H1 (cell line): ENCODE data around the gene TSSC4. TPM values are rescaled to one million over a fixed set of nuclear protein-coding genes. Genes with fewer than 3 reads are reported as not detected.
A peak's percentile ranks its signal among the peaks of the same experiment; 100 is the strongest.

Experiments
- CTCF ChIA-PET: fragments of 300-600 bp; sonication (Branson Sonifier 250); formaldehyde crosslinking; loops from one replicate; lab custom pipeline; 2021; ENCODE audit not compliant: partially characterized antibody; lab: Charles Lee
- POLR2A ChIA-PET: fragments of 300-600 bp; sonication (Branson Sonifier 250); formaldehyde crosslinking; loops from one replicate; lab custom pipeline; 2021; ENCODE audit warnings: inconsistent platforms; ENCODE audit not compliant: partially characterized antibody; lab: Charles Lee
- DNase-seq, 2 experiments: peaks; one replicate each; pipeline versions ENCODE4 v3.0.0 to v3.0.0-alpha.2; 2010 to 2022; ENCODE audit warnings: low spot score in 2 of 2, low read depth in 1 of 2, mixed read lengths in 1 of 2
- FAIRE-seq: peaks from 2 replicates; lab custom pipeline; 2011; peaks lifted over from hg19 to GRCh38; lab: Jason Lieb, UNC
- H2AFZ ChIP-seq: 2 replicates; pipeline ENCODE4 v1.8.1; 2012; ENCODE audit warnings: low read length, inconsistent platforms
- H2AK5ac ChIP-seq: 2 replicates; pipeline ENCODE4 v1.6.1; 2013; ENCODE audit warnings: low read depth, low read length
- H2BK120ac ChIP-seq: replicated peaks from 2 replicates; pipeline ENCODE3; 2013; ENCODE audit warnings: low read depth, low read length, inconsistent platforms
- H2BK12ac ChIP-seq: 2 replicates; pipeline ENCODE4 v1.6.1; 2013; ENCODE audit warnings: low read depth, low read length
- H2BK15ac ChIP-seq: 2 replicates; pipeline ENCODE4 v1.6.1; 2013; ENCODE audit warnings: low read length
- H2BK20ac ChIP-seq: 2 replicates; pipeline ENCODE4 v1.6.1; 2013; ENCODE audit warnings: low read length
- H2BK5ac ChIP-seq: 2 replicates; pipeline ENCODE4 v1.6.1; 2013; ENCODE audit warnings: low read depth, low read length
- H3K14ac ChIP-seq: 2 replicates; pipeline ENCODE4 v1.6.1; 2013; ENCODE audit warnings: inconsistent platforms; ENCODE audit not compliant: insufficient read length
- H3K18ac ChIP-seq: 2 replicates; pipeline ENCODE4 v1.6.1; 2013; ENCODE audit warnings: low read length; ENCODE audit errors: extremely low read depth
- H3K23ac ChIP-seq: 2 replicates; pipeline ENCODE4 v1.6.1; 2013; ENCODE audit warnings: inconsistent platforms; ENCODE audit not compliant: insufficient read length
- H3K23me2 ChIP-seq: 2 replicates; pipeline ENCODE4 v1.6.1; 2013; ENCODE audit warnings: low read depth, low read length
- H3K27ac ChIP-seq: 2 replicates; pipeline ENCODE4 v1.6.1; 2011; ENCODE audit warnings: low read depth, low read length, inconsistent platforms
- H3K27me3 ChIP-seq, 4 experiments: replicated peaks in 1 of 4; 1 replicate in 1 of 4; 2 replicates in 3 of 4; pipeline versions ENCODE4 v1.6.1 to v1.8.1; 2011 to 2013; ENCODE audit warnings: low read length in 3 of 4, mild to moderate bottlenecking in 3 of 4, inconsistent platforms in 2 of 4, mixed read lengths in 2 of 4, moderate library complexity in 1 of 4; ENCODE audit not compliant: control insufficient read depth in 3 of 4, insufficient read depth in 3 of 4; ENCODE audit errors: extremely low read depth in 1 of 4
- H3K36me3 ChIP-seq, 4 experiments: 2 replicates each; pipeline versions ENCODE4 v1.6.1 to v1.8.1; 2011 to 2013; ENCODE audit warnings: mild to moderate bottlenecking in 4 of 4, low read length in 3 of 4, moderate library complexity in 2 of 4, control low read depth in 1 of 4, inconsistent platforms in 1 of 4; ENCODE audit not compliant: insufficient read depth in 4 of 4, control insufficient read depth in 2 of 4
- H3K4ac ChIP-seq: replicated peaks from 2 replicates; pipeline ENCODE3; 2013; ENCODE audit warnings: low read length, low read depth, mixed read lengths, inconsistent platforms; ENCODE audit not compliant: insufficient read length
- H3K4me1 ChIP-seq, 4 experiments: replicated peaks in 1 of 4; 1 replicate in 1 of 4; 2 replicates in 3 of 4; pipeline versions ENCODE4 v1.6.1 to v1.8.1; 2011 to 2013; ENCODE audit warnings: low read length in 3 of 4, inconsistent platforms in 2 of 4, mixed read lengths in 1 of 4; ENCODE audit not compliant: insufficient read depth in 4 of 4, control insufficient read depth in 3 of 4
- H3K4me2 ChIP-seq, 2 experiments: 2 replicates each; pipeline versions ENCODE4 v1.6.1 to v1.8.1; 2011 to 2013; ENCODE audit warnings: low read depth in 2 of 2, low read length in 2 of 2, control low read depth in 1 of 2, inconsistent platforms in 1 of 2, mild to moderate bottlenecking in 1 of 2; ENCODE audit not compliant: insufficient read depth in 1 of 2
- H3K4me3 ChIP-seq, 4 experiments: fragments of 200-600, 300-600 bp in 1 of 4; sonication (generic), shearing (Covaris generic), sonication (Bioruptor Twin) in 1 of 4; 2 replicates each; pipeline versions ENCODE4 v1.5.1 to v1.8.1; 2011 to 2016; ENCODE audit warnings: low read length in 4 of 4, low read depth in 3 of 4, control low read depth in 2 of 4, inconsistent platforms in 2 of 4, mild to moderate bottlenecking in 2 of 4, mixed read lengths in 1 of 4, moderate library complexity in 1 of 4; ENCODE audit not compliant: insufficient read depth in 2 of 4; ENCODE audit errors: extremely low read depth in 1 of 4
- H3K56ac ChIP-seq: replicated peaks from 2 replicates; pipeline ENCODE3; 2013; ENCODE audit warnings: low read depth, mild to moderate bottlenecking, mixed read lengths, low read length, inconsistent platforms; ENCODE audit not compliant: insufficient read length
- H3K79me1 ChIP-seq: 2 replicates; pipeline ENCODE4 v1.6.1; 2013; ENCODE audit warnings: low read depth, low read length, control low read depth
- H3K79me2 ChIP-seq, 2 experiments: 2 replicates each; pipeline versions ENCODE4 v1.6.1 to v1.8.1; 2012 to 2013; ENCODE audit warnings: low read length in 2 of 2, mild to moderate bottlenecking in 2 of 2, inconsistent platforms in 1 of 2; ENCODE audit not compliant: insufficient read depth in 2 of 2, control insufficient read depth in 1 of 2
- H3K9ac ChIP-seq, 4 experiments: replicated peaks in 1 of 4; 1 replicate in 1 of 4; 2 replicates in 3 of 4; pipeline versions ENCODE4 v1.6.1 to v1.8.1; 2011 to 2013; ENCODE audit warnings: low read depth in 3 of 4, low read length in 3 of 4, control low read depth in 2 of 4, mild to moderate bottlenecking in 2 of 4, moderate library complexity in 2 of 4, inconsistent platforms in 1 of 4; ENCODE audit errors: extremely low read depth in 1 of 4
- H3K9me3 ChIP-seq, 2 experiments: 2 replicates each; pipeline versions ENCODE4 v1.6.1 to v1.8.1; 2012 to 2013; ENCODE audit warnings: mild to moderate bottlenecking in 2 of 2, moderate library complexity in 2 of 2, control low read depth in 1 of 2, inconsistent platforms in 1 of 2, low read depth in 1 of 2, low read length in 1 of 2, mixed read lengths in 1 of 2; ENCODE audit not compliant: insufficient read depth in 2 of 2
- H4K20me1 ChIP-seq, 2 experiments: replicated peaks in 1 of 2; 2 replicates each; pipeline versions ENCODE3 to v1.8.1; 2011 to 2013; ENCODE audit warnings: inconsistent platforms in 2 of 2, low read length in 2 of 2, mild to moderate bottlenecking in 1 of 2; ENCODE audit not compliant: insufficient read depth in 2 of 2, control insufficient read depth in 1 of 2
- H4K5ac ChIP-seq: 2 replicates; pipeline ENCODE4 v1.6.1; 2013; ENCODE audit warnings: low read length, low read depth, mixed read lengths, inconsistent platforms; ENCODE audit not compliant: insufficient read length
- H4K8ac ChIP-seq: 2 replicates; pipeline ENCODE4 v1.8.0; 2013; ENCODE audit warnings: mild to moderate bottlenecking, moderate library complexity, low read length, inconsistent platforms; ENCODE audit not compliant: insufficient read depth; ENCODE audit errors: extremely low read depth
- H4K91ac ChIP-seq: replicated peaks from 2 replicates; pipeline ENCODE3; 2013; ENCODE audit warnings: low read length, mixed read lengths, inconsistent platforms; ENCODE audit not compliant: insufficient read length
- CREB1 ChIP-seq: IDR thresholded peaks from 2 replicates; pipeline ENCODE4 v1.6.1; 2012; ENCODE audit warnings: inconsistent platforms
- CTCF ChIP-seq, 3 experiments: IDR thresholded peaks; 1 replicate in 2 of 3; 2 replicates in 1 of 3; pipeline versions ENCODE4 v1.5.1 to v1.6.1; 2011; ENCODE audit warnings: low read length in 3 of 3, mild to moderate bottlenecking in 3 of 3, inconsistent platforms in 2 of 3, low read depth in 1 of 3, moderate library complexity in 1 of 3; ENCODE audit not compliant: insufficient read depth in 1 of 3; ENCODE audit errors: control extremely low read depth in 1 of 3
- EZH2 ChIP-seq: fragments of 200-600 bp; sonication (generic); IDR thresholded peaks from 2 replicates; pipeline ENCODE4 v1.7.1; 2012; ENCODE audit warnings: low read depth, mild to moderate bottlenecking, moderate library complexity, low read length, inconsistent platforms; ENCODE audit not compliant: severe bottlenecking
- KDM5A ChIP-seq: fragments of 200-600 bp; IDR thresholded peaks from 2 replicates; pipeline ENCODE4 v1.7.1; 2012; ENCODE audit warnings: mild to moderate bottlenecking, low read length, inconsistent platforms, mixed read lengths
- RFX5 ChIP-seq: IDR thresholded peaks from 2 replicates; pipeline ENCODE4 v1.6.1; 2011; ENCODE audit warnings: low read depth, low read length, improper control_type of control experiment, borderline replicate concordance
- SP1 ChIP-seq: IDR thresholded peaks from 2 replicates; pipeline ENCODE4 v1.6.1; 2011; ENCODE audit warnings: low read depth, low read length
- YY1 ChIP-seq: IDR thresholded peaks from 2 replicates; pipeline ENCODE4 v1.6.1; 2011; ENCODE audit warnings: low read depth, mild to moderate bottlenecking, low read length
- WGBS, 2 experiments: shearing (Covaris generic) in 1 of 2; methylation state at CpG; one replicate each; pipeline versions ENCODE4 v1.1.6 to v1.1.7; 2013 to 2015; ENCODE audit warnings: low lambda C conversion rate in 2 of 2, mixed read lengths in 2 of 2, inconsistent platforms in 1 of 2, low coverage in 1 of 2, missing lambda C conversion rate in 1 of 2; ENCODE audit not compliant: insufficient replicate concordance in 2 of 2, insufficient coverage in 1 of 2, insufficient read length in 1 of 2; ENCODE audit errors: extremely low coverage in 1 of 2, missing lambda C conversion rate in 1 of 2; 5-methylcytosine and 5-hydroxymethylcytosine counted together
- polyA plus RNA-seq, 7 experiments: library from polyadenylated mRNA; depleted of rRNA in 3 of 7; stranded (reverse) in 5 of 7; unstranded in 2 of 7; fragments of >200 nt in 5 of 7; fragments of 200-250 nt in 2 of 7; gene quantifications; 1 replicate in 5 of 7; 2 replicates in 1 of 7; 4 replicates in 1 of 7; pipeline versions ENCODE4 v1.2.1 to v1.2.3, GENCODE V29; 2011 to 2013; ENCODE audit warnings: missing spikeins in 2 of 7, mixed read lengths in 2 of 7
- total RNA-seq: library from RNA; stranded (reverse); fragmentation: NEBNext Ultra II Directional; extraction: Animal tissue kit (Norgen Biotek cat#: 25700); gene quantifications from 2 replicates; pipeline ENCODE4 v1.2.1, GENCODE V29; 2021

The TSSC4 gene
- total and polyA plus RNA-seq, 2 of the 8 experiments (the other 6 are each of a cell fraction or from before 2014, with no cell fraction given) = 34.0 to 39.3 TPM

DNA sequence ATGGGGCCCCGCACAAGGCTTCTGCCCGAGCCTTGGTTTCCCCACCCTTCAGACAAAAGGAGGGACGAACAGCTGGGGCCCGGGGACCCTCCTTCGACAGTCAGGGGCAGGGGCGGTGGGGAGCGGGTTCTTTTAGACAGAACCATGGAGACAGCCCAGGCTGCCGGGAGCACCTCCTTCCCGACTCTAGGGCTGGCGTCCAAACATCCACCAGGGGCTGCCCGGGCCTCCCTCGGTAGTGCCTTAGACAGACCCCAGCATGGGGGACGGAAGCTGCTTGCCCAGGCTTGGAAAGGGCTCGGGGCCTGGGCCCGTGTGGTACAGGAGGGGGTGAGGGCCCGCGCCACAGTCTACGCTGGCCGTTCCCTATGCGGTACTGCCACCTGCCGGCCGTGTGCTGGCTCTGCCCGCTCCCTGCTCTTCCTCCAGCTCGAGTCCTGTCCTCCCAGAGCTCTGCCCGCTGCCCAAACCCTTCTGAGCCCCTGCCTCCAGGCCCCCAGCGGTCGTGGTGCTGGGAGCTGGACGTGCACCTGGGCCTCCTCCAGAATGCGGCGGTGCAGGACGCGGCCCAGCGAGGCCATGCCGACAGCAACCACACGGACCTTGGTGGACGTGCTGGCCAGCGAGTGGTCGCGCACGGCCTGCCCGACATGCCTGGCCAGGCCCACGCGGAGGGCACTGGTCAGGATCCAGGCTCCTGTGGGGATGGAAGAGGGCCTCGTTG is 20.1 kb downstream of the TSSC4 start:
- H2BK15ac ChIP-seq = no peak overlapping the region
- H2BK20ac ChIP-seq = 0 out of 2 replicates have a peak overlapping the region, but pooled peaks have one; percentile 15
- no peak overlapping the region for H2BK120ac ChIP-seq
- H3K4me2 ChIP-seq = no peak overlapping the region
- 42% methylated on average over 34 of the region's 44 CpGs; no CpG with 5 or more reads in 1 of the 2 experiments for WGBS, 2 experiments
- H3K18ac ChIP-seq = no peak overlapping the region; the same call in 1 of the 2 replicates
- H4K20me1 ChIP-seq = no peaks in the 10 kb centered on the region
- no peak overlapping the region for H3K23ac ChIP-seq
- H4K8ac ChIP-seq = peak overlapping the region; percentile 93
- H3K9ac ChIP-seq = no peak overlapping the region
- H4K91ac ChIP-seq = peak overlapping the region; percentile 95
- no peaks in the 10 kb centered on the region for H3K23me2 ChIP-seq
- H2BK5ac ChIP-seq = peak overlapping the region; percentile 73; the same call in 1 of the 2 replicates
- ChIA-PET CTCF (interaction anchor here (0.6 to 11.5 kb wide), 55 partner anchors 9 to 792 kb away, joined by 3 to 359 read pairs (median 4); partner anchors contain the start of genes C11orf21, TSPAN32 and TSSC4), POLR2A (interaction anchor here (0.9 to 4.3 kb wide), 5 partner anchors 16 to 464 kb away, joined by 3 to 17 read pairs (median 10); partner anchors contain the start of genes CDKN1C and TSSC4)
- DNase-seq (peak; percentile 65 to 85), FAIRE-seq (no peak)
- no peaks in the 10 kb centered on the region for H3K9me3 ChIP-seq
- no peak overlapping the region for H3K27ac ChIP-seq
- peak overlapping the region; percentile 71; the same call in 1 of the 2 replicates for H2BK12ac ChIP-seq
- H2AFZ ChIP-seq = no peak overlapping the region; the same call in 1 of the 2 replicates
- H3K4me3 ChIP-seq = no peak overlapping the region
- no peak overlapping the region for H2AK5ac ChIP-seq
- no peak overlapping the region for H4K5ac ChIP-seq
- peaks cover 0 to 5% (median under 1%) of the 10 kb centered on the region in 4 experiments; a peak in 2 of 7 replicates for H3K4me1 ChIP-seq
- H3K79me2 ChIP-seq = no peaks in the 10 kb centered on the region
- H3K27me3 ChIP-seq = peaks cover 0 to 3% (median 0%) of the 10 kb centered on the region in 4 experiments; a peak in 2 of 7 replicates
- H3K14ac ChIP-seq = no peak overlapping the region
- H3K36me3 ChIP-seq = no peaks in the 10 kb centered on the region
- H3K56ac ChIP-seq = no peak overlapping the region
- H3K79me1 ChIP-seq = no peaks in the 10 kb centered on the region
- H3K4ac ChIP-seq = peak overlapping the region; percentile 98
- TF ChIP-seq KDM5A (no peak), CREB1 (peak; percentile 41; the same call in 1 of the 2 replicates), YY1 (peak; percentile 43; the same call in 1 of the 2 replicates), SP1 (no peak), RFX5 (no peak), CTCF (IDR thresholded peaks at IDR 0.05; ENCODE audit: control extremely low read depth in 1 of 3, insufficient read depth in 1 of 3, low read depth in 1 of 3, low read length in 3 of 3) (peak in 2 of 3 experiments; percentile 94 to 97; a peak in 3 of 4 replicates), EZH2 (no peak)
